Colonic mucosa (tissue), 4 donors: Measurements from ENCODE around the gene FSD2. TPM values are rescaled to one million over a fixed set of nuclear protein-coding genes. Genes with fewer than 3 reads are reported as not detected.
"Not testable (repeated sequence)": the region's sequence is repeated elsewhere in the genome, so short reads cannot be mapped to it uniquely, and the experiment has no call there.

Experiments used
- DNase-seq: peaks from one replicate; pipeline ENCODE4 v3.0.0-alpha.2; 2020
- H3K27ac ChIP-seq: fragments of 200-600 bp; one replicate; pipeline ENCODE4 v1.8.0; 2021
- H3K27me3 ChIP-seq: fragments of 200-600 bp; one replicate; pipeline ENCODE4 v1.8.0; 2021
- H3K36me3 ChIP-seq: fragments of 200-600 bp; one replicate; pipeline ENCODE4 v1.8.0; 2021
- H3K4me1 ChIP-seq: fragments of 200-600 bp; one replicate; pipeline ENCODE4 v1.8.0; 2021; ENCODE audit warnings: mild to moderate bottlenecking
- H3K4me3 ChIP-seq: fragments of 200-600 bp; one replicate; pipeline ENCODE4 v1.8.0; 2021
- H3K9ac ChIP-seq, 2 donors: one replicate each; pipeline ENCODE4 v1.7.0; 2013; ENCODE audit warnings: control low read depth in 2 of 2, low read depth in 2 of 2, low read length in 2 of 2
- H3K9me3 ChIP-seq: fragments of 200-600 bp; one replicate; pipeline ENCODE4 v1.8.0; 2021
- intact Hi-C: fragments of 100-400 bp; cut with DNase I; formaldehyde crosslinking; loops from one replicate; pipeline ENCODE4 v1.14.1; 2022
- total RNA-seq, 2 donors: library from RNA; stranded (reverse); fragmentation: NEBNext Ultra II Directional in 1 of 2; extraction: Animal tissue kit (Norgen Biotek cat#: 25700) in 1 of 2; gene quantifications; one replicate each; pipeline ENCODE4 v1.2.1, GENCODE V29; 2021
- TF ChIP-seq, protein P1 (sequence below): fragments of 200-600 bp; IDR thresholded peaks from one replicate; pipeline ENCODE4 v1.8.0; 2022; ENCODE audit warnings: antibody characterized with exemption, mild to moderate bottlenecking
- donor health status: healthy.
- donor health status: DM: no; HTN: no; CAD: no.
- donor health status: DM: no; HTN: no; CAD: no.

FSD2 gene
- total RNA-seq, 2 donors from 2014 or later, result not detected

- Histone ChIP-seq H3K36me3 (peaks cover 10% of the 10 kb centered on the region), H3K27ac (no peak overlapping the region), H3K27me3 (no peaks in the 10 kb centered on the region), H3K9ac (no peak overlapping the region), H3K4me3 (no peak overlapping the region), H3K4me1 (no peaks in the 10 kb centered on the region), H3K9me3 (no peaks in the 10 kb centered on the region)
- intact Hi-C loops, result no loop called here
- no peak for DNase-seq
- TF ChIP-seq, protein P1, sequence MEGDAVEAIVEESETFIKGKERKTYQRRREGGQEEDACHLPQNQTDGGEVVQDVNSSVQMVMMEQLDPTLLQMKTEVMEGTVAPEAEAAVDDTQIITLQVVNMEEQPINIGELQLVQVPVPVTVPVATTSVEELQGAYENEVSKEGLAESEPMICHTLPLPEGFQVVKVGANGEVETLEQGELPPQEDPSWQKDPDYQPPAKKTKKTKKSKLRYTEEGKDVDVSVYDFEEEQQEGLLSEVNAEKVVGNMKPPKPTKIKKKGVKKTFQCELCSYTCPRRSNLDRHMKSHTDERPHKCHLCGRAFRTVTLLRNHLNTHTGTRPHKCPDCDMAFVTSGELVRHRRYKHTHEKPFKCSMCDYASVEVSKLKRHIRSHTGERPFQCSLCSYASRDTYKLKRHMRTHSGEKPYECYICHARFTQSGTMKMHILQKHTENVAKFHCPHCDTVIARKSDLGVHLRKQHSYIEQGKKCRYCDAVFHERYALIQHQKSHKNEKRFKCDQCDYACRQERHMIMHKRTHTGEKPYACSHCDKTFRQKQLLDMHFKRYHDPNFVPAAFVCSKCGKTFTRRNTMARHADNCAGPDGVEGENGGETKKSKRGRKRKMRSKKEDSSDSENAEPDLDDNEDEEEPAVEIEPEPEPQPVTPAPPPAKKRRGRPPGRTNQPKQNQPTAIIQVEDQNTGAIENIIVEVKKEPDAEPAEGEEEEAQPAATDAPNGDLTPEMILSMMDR, result no peak
Observed at GRCh38 chr15:82829234-82829633, 23.4 kb upstream of the FSD2 start.

- H3K27me3 ChIP-seq, result no peaks in the 10 kb centered on the region
- no peak overlapping the region for H3K9ac ChIP-seq
- DNase-seq, result no peak
Observed at GRCh38 chr15:82828075-82828474, 22.2 kb upstream of the FSD2 start.

GRCh38 chr15:82823049-82823448 lies 17.2 kb upstream of the FSD2 start:
- Histone ChIP-seq H3K4me3 (no peak overlapping the region), H3K4me1 (no peaks in the 10 kb centered on the region), H3K27ac (no peak overlapping the region), H3K27me3 (no peaks in the 10 kb centered on the region), H3K36me3 (peaks cover 8% of the 10 kb centered on the region), H3K9me3 (no peaks in the 10 kb centered on the region), H3K9ac (no peak overlapping the region)
- intact Hi-C loops, result no loop called here
- DNase-seq, result no peak
- TF ChIP-seq, protein P1, result no peak

More at GRCh38 chr15:82828075-82828474, 22.2 kb upstream of the FSD2 start:
- H3K9me3 ChIP-seq, result no peaks in the 10 kb centered on the region
- no peak overlapping the region for H3K27ac ChIP-seq
- H3K36me3 ChIP-seq, result peaks cover 14% of the 10 kb centered on the region
- no peak overlapping the region for H3K4me3 ChIP-seq
- intact Hi-C loops, result no loop called here
- H3K4me1 ChIP-seq, result no peaks in the 10 kb centered on the region
- TF ChIP-seq, protein P1, result no peak

DNA sequence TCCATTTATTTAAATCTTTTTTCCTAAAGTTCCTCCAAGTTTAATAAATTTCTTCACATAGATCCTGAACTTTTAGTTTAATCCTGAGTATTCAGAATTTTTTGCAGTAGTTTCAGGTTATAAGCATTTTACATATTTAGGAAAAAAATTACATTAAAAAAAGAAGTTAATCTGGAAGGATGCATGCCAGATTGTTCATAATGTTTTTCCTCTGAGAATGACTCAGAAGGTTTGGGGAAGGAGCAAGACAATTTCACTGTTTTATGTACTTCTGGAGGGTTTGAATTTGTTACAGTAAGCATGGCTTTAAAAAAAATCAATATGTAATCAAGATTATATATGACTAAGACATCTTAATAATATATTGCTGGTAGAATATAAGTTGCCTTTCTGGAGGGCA lies 16.0 kb upstream of the FSD2 start:
- H3K36me3 ChIP-seq, DNase-seq, intact Hi-C loops, H3K27ac ChIP-seq, H3K4me1 ChIP-seq, H3K9me3 ChIP-seq, H3K4me3 ChIP-seq, H3K27me3 ChIP-seq, H3K9ac ChIP-seq: not testable (repeated sequence)

GRCh38 chr15:82821396-82821795 lies 15.5 kb upstream of the FSD2 start:
- H3K4me3 ChIP-seq, H3K36me3 ChIP-seq, H3K27ac ChIP-seq, H3K4me1 ChIP-seq, DNase-seq, H3K27me3 ChIP-seq, intact Hi-C loops, H3K9me3 ChIP-seq, H3K9ac ChIP-seq: not testable (repeated sequence)

DNA sequence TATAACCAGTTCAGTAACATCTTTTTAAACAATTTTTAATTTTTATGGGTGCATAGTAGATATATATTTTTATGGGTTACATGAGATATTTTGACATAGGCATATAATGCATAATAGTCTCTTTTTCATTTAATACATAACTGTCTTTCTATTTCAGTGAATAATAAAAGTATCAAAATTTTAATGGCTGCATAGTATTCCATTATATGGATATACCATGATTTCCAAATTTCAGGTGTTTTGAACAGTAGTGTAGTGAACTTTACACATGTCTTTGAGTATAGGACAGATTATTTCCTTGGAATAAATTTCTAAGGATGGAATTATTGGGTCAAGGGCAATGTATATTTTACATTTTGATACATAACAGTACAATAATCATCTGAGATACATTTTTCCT lies 14.3 kb upstream of the FSD2 start:
- no peak overlapping the region for H3K27ac ChIP-seq
- TF ChIP-seq, protein P1, result no peak
- H3K27me3 ChIP-seq, result no peaks in the 10 kb centered on the region
- no peak overlapping the region for H3K9ac ChIP-seq
- H3K9me3 ChIP-seq, result no peaks in the 10 kb centered on the region
- H3K4me3 ChIP-seq, result no peak overlapping the region
- no peaks in the 10 kb centered on the region for H3K4me1 ChIP-seq
- intact Hi-C loops, result no loop called here
- no peak for DNase-seq
- peaks cover 8% of the 10 kb centered on the region for H3K36me3 ChIP-seq

DNA sequence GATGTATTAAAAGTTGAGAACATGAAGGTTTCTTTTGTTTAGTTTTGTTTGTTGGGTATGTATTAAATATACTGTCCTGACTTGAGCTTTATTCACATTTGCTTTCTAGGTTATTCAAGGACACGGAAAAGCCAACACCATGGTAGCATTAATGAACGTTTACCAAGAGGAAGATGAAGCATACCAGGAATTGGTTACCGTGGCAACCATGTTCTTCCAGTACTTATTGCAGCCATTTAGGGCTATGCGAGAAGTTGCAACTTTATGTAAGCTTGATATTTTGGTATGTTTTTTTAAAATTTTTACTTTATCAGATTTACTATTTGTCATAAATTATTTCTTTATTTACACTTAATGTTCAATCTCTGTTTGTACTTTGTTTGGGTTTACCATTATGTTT lies 7.1 kb upstream of the FSD2 start:
- Histone ChIP-seq H3K4me3 (no peak overlapping the region), H3K36me3 (no peaks in the 10 kb centered on the region), H3K27ac (no peak overlapping the region), H3K9ac (no peak overlapping the region), H3K9me3 (no peaks in the 10 kb centered on the region), H3K4me1 (no peaks in the 10 kb centered on the region), H3K27me3 (no peaks in the 10 kb centered on the region)
- no peak for DNase-seq
- intact Hi-C loops, result no loop called here
- TF ChIP-seq, protein P1, result no peak
